ENCODE results near the gene CHTF18.

DNA sequence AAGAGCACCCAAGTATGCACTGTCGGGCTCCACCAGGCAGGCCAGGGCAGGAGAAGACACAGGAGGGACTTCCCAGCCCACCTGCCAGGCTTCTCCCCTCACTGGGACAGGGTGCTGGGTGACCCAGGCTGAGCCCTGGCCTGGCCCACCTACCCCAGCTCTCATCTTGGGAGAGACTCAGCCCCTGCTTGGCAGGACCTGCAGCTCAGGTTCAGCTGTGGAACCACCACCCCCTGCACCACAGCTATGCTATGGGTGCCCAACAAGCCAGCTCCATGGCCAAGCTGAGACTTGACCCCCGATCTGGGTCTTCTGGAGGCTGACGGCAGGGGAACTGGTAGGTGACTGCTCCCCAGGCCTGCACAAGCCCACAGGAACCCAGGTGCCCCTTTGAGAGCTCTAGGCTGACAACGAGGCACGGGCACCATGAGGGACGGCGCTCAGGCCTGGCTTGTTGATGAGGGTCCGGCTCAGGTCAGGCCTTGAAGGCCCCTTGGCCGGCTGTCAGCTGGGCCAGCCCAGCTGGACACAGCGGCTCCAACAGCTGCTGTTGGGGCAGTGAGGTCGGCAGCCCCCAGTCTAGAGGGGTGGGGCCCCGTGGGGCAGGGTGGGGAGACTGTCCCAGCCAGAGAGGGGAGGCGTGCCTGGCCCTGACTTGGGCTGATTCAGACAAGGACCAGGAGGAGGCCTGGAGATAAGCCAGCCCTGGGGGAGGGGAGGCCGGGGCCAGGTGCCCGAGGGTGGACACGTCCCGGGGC, 4.8 kb upstream of the CHTF18 start:
- TF ChIP-seq POLR2A (IDR thresholded peaks at IDR 0.05), result no peak
- TF ChIP-seq, protein P1, sequence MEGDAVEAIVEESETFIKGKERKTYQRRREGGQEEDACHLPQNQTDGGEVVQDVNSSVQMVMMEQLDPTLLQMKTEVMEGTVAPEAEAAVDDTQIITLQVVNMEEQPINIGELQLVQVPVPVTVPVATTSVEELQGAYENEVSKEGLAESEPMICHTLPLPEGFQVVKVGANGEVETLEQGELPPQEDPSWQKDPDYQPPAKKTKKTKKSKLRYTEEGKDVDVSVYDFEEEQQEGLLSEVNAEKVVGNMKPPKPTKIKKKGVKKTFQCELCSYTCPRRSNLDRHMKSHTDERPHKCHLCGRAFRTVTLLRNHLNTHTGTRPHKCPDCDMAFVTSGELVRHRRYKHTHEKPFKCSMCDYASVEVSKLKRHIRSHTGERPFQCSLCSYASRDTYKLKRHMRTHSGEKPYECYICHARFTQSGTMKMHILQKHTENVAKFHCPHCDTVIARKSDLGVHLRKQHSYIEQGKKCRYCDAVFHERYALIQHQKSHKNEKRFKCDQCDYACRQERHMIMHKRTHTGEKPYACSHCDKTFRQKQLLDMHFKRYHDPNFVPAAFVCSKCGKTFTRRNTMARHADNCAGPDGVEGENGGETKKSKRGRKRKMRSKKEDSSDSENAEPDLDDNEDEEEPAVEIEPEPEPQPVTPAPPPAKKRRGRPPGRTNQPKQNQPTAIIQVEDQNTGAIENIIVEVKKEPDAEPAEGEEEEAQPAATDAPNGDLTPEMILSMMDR (IDR thresholded peaks at IDR 0.05), result no peak
- no peak for TF ChIP-seq EP300 (IDR thresholded peaks at IDR 0.05)
